GM21515 (cell line): ENCODE data around the gene KRT9.
A peak's percentile ranks its signal among the peaks of the same experiment; 100 is the strongest.
"Not testable (repeated sequence)": the region's sequence is repeated elsewhere in the genome, so short reads cannot be mapped to it uniquely, and the experiment has no call there.

ENCODE experiments used
- ATAC-seq: cut with Tn5 transposase; IDR thresholded peaks from one replicate; pipeline ENCODE4 v1.9.1; 2021; ENCODE audit not compliant: unreplicated experiment

Gene KRT9

GRCh38 chr17:41580244-41580575 lies 8.4 kb upstream of the KRT9 start:
- no peak for ATAC-seq

DNA sequence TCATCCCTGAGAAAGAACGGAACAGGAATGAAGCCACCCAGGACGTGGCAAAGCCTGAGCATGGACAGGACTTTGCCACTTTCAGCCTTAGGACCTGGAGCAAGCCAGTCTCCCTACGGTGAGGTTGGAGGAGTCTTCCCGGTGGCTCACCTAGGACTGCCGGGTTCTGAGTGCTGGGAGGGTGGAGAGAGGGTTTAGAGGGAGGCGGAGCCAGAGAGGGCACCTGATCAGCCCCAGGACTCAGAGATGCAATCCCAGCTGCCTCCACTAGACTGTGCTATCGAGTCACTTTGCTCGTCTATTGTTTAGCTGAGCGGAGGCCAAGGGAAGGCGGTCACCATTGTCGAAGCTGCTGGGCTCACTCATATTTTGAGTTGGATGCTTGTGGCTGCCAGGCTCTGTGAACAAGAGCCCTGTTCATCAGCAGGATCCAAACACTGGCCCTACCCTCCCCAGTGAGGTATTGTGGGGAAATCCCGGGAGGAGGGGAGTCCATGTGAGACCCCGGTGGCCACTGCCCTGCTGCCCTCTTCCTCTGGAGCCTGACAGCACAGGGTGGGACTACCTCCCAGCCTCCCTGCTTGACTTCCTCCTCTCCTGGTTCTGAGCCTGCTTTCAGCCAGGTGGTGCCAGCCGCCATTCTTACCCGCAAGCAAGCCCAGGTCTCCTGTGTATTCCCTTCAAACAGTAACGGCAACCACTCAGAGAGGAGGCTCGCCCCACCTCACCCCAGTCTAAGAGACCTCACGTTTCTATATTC lies 7.8 kb upstream of the KRT9 start:
- peak; percentile 52 for ATAC-seq

DNA sequence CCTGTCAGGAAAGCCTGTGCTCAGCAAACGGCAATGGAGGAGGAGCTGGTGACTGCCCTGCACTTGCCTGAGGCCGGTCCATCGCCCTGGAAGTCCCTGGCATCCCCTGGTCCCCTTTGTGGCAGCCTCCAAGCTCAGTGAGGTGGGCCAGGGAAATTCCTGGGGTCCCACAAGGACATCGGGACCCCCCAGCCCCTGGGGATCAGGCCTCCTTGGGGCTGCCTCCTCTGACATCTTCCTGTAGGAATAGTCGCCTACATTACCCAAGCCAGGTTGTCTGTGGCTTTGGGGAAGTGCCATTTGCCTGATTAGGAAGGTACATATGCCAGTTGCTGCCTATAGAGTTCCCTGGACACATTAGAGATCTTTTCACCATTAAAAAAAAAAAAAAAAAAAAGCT lies 7.1 kb upstream of the KRT9 start:
- no peak for ATAC-seq

DNA sequence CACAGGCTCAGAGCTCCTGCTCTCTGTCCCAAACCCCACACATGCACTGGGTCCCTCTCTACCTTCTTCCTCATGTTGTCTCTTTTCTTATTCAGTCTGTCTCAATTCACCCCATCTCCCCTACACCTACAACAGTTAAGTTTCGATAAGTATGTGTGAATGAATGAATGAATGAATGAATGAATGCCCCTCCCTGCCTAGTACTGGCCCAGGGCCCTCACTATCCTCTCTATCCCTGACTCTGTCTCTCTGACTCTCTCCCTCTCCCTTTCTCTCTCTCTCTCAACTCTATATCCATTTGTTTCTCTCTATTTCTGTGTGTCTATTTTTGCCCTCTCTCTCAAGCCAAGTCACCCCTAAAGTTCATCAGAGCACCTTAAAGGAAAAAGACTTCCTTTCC lies 6.7 kb upstream of the KRT9 start:
- ATAC-seq, result no peak

DNA sequence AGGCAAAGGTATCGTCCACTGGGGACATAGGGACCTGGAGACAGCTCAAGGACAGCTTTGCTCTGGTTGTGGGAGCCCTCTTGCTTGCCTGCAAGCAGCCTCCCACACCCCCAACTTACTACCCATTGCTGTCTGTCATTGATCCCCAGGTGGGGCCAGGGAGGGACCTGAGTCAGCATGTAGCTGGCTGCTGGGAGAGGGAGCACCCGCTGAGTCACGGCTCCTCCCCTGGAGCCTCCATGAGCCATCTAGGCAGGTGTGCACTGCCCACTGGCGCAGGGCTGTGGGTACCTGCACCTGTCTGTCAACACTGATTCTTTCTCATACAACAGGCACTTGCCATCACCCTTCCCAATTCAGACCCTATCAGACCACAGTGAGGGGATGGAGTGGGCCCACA lies 4.9 kb upstream of the KRT9 start:
- not testable (repeated sequence) for ATAC-seq

- ATAC-seq, result no peak
Measured at GRCh38 chr17:41575336-41575735, 3.5 kb upstream of the KRT9 start.

DNA sequence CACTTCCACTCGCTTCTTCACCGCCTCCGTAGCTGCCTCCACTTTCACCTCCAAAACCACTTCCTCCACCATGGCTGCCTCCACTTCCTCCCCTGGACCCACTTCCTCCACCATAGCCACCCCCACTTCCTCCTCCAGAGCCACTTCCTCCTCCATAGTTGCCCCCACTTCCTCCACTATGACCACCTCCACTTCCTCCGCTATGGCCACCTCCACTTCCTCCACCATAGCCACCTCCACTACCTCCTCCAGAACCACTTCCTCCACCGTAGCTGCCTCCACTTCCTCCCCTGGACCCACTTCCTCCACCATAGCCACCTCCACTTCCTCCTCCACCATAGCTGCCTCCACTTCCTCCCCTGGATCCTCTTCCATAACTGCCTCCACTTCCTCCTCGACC lies 4.5 kb downstream of the KRT9 start:
- no peak for ATAC-seq

- no peak for ATAC-seq
Measured at GRCh38 chr17:41565338-41565737, 6.5 kb downstream of the KRT9 start.

DNA sequence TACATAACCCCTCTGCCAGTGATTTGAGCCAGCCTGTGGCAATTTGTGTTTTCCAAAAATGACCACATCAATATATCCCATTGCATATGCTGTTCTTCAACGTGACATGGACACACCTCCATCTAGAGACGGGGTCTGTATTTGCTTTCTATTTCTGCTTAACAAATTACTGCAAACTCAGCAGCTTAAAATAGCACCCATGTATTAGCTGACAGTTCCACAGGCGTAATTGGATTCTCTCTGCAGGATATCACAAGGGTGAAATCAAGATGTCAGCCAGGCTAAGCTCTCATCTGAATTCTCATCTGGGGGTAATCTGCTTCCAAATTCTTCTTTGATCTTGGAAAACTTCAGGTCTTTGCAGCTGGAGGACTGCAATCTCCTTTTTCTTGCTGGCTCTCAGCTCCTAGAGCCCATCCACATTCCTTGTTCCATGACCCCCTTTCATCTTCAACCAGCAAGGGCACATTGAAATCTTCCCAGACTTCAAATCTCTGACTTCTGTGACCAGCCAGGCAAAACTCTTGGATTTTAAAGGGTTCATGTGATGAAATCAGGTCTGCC lies 8.2 kb downstream of the KRT9 start:
- no peak for ATAC-seq

GRCh38 chr17:41561554-41561953 lies 10.3 kb downstream of the KRT9 start:
- ATAC-seq, result no peak

GRCh38 chr17:41559548-41559947 lies 12.3 kb downstream of the KRT9 start:
- ATAC-seq, result no peak

GRCh38 chr17:41556931-41557330 lies 14.9 kb downstream of the KRT9 start:
- ATAC-seq, result no peak

DNA sequence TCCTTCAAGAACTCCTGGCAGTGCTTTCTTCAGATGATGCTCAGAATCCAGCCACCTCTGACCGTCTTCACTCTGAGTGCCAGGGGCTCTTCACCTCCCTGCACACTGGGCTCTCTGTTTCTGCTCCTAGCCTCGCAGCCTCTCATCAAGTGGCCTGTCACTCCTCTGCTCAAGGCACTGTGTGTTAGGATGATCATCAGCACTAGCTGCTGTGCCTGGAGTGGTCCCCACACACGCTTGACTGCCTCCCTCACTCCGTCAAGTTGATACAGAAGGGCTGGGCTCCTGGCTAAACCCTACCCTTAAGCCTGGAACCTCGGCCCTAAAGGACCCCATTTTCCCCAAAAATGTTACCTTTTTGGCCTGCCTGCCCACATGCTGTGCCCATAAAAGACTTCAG lies 15.6 kb downstream of the KRT9 start:
- no peak for ATAC-seq

GRCh38 chr17:41555105-41555887 lies 16.6 kb downstream of the KRT9 start:
- ATAC-seq, result no peak

DNA sequence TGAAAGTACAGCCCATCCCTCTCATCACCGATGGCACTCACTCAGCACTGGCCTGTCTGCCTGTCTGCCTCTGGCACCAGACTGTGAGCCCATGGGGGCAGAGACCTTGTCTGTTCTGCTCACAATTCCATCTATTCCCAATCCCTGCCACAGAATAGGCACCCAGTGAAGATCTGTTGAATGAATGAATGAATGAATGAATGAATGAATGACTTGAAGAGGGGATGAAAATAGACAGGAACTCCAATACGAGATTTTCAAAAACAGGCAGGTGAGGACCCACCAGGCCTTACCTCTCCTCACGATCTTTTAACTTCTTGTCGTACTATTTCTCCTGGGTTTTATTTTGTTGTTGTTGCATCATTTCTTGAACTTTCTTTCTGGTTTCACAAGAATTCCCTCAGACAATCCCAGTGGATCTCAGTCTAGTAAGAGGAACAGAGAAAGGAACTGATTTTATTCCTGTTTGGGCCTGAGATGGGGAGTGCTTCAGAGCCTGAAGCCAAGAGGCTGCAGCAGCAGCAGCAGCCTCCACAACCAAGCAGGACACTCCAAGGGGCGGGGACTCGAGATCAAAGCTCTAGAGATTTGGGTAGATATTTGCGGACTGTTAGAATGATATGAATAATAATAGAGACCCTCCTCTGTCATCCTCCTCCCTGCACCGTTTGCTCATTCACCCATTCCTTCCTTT lies 17.7 kb downstream of the KRT9 start:
- no peak for ATAC-seq

- ATAC-seq, result no peak
Measured at GRCh38 chr17:41553176-41553575, 18.7 kb downstream of the KRT9 start.

DNA sequence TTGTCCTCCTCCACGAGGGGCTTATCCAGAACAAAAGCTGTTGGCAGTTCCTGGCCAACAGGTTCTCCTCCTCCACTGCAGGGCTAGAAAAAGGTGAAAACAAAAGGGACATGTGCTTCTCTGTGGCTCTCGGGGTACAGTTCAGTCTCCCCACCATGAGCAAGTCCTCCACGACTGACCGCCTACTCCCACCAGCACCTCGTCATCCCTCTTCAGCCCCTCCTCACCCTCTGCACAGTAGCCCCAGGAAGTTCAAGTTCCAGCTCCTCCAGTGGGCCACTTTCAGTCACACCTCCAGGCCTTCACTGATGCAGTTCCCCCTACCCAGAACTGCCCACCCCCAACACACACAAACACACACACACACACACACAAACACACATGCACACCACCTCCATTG lies 19.4 kb downstream of the KRT9 start:
- no peak for ATAC-seq

- no peak for ATAC-seq
Measured at GRCh38 chr17:41551365-41551764, 20.5 kb downstream of the KRT9 start.

GRCh38 chr17:41549596-41550039 lies 22.2 kb downstream of the KRT9 start:
- no peak for ATAC-seq

GRCh38 chr17:41548844-41549595 lies 22.8 kb downstream of the KRT9 start:
- no peak for ATAC-seq
